Amygdala (tissue), 56 donors: Measurements from ENCODE around the gene COX6A1.

Experiments used
- DNase-seq, 56 donors: peaks; one replicate each; lab custom pipeline; 2025; lab: John Stamatoyannopoulos, UW

Gene COX6A1

DNA sequence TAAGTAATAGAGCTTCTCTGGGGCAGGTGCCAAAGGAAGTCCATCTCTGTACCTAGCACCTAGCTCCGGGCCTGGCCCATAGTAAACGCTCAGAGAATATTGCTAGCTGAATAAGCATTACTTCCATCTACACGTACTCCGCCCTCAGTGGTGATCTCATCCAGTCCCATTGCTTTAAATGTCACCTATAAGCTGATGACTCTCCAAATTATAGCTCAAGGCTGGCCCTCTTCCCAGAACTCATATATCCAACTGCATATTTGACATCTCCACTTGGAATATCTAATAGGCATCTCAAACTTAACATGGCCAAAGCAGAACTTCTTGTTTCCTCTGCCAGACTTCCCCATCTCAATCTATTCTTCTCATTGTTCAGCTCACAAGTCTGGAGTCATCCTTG is 51.1 kb downstream of the COX6A1 start:
- no peak for DNase-seq

- no peak for DNase-seq
Measured at GRCh38 chr12:120490325-120490724, 52.4 kb downstream of the COX6A1 start.
